ENCODE results near the gene EBF3.

The EBF3 gene

GRCh38 chr10:129850790-129851189 is 113.3 kb downstream of the EBF3 start:
- DNase-seq (ENCODE audit: low read depth) = no peak

- DNase-seq (ENCODE audit: low read depth) = no peak
These were observed 113.8 kb downstream of the EBF3 start for GRCh38 chr10:129850316-129850715.

- DNase-seq (ENCODE audit: low read depth) = no peak
These were observed 114.2 kb downstream of the EBF3 start for GRCh38 chr10:129849853-129850252.

DNA sequence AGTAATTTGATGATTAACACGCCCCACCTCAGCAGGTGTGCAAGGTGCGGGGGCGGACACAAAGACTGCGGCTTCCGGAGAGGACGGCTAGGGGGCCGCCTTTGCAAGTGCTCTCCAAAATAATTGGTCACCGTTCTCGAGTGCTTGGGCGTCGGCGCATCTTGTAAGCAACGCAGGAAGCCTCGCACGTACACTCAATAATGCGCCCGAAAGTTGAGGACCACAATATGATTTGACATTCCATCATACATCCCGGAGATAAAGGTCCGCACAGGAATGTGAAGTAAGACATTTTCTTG is 114.7 kb downstream of the EBF3 start:
- no peak for DNase-seq (ENCODE audit: low read depth)

DNA sequence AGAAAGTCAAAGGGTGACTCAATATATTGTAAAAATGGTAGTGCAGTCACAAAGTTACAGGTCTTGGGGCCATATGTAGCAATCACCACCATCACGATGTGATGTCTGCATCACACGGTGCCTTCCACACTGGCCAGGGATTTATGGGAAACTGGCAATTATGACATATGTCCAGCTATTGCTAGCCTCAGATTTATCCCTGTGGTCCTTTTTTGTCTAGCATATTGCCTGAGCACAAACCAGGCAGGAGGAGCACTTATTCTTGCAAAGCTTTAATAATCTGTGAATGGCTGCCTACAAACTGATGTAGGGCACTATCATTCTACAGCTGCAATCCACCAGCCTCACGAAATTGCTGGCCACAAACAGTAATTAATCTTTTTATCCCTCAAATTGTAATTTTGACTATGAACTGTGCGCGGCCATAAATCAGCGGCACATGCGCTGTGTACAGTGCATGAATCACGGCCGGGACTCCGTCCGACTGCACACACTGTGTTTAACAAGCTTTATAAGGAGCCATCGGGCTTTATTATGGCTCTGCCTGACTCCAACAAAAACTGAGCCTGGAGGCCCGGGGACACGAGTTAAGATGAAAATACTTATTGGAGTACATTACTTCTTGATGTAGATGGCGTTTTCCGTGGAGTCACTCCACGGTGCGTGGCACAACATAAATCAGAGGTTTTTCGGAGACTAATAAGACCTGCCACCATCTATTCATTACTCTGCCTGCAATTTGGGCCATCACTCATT is 115.2 kb downstream of the EBF3 start:
- DNase-seq (ENCODE audit: low read depth) = no peak

DNA sequence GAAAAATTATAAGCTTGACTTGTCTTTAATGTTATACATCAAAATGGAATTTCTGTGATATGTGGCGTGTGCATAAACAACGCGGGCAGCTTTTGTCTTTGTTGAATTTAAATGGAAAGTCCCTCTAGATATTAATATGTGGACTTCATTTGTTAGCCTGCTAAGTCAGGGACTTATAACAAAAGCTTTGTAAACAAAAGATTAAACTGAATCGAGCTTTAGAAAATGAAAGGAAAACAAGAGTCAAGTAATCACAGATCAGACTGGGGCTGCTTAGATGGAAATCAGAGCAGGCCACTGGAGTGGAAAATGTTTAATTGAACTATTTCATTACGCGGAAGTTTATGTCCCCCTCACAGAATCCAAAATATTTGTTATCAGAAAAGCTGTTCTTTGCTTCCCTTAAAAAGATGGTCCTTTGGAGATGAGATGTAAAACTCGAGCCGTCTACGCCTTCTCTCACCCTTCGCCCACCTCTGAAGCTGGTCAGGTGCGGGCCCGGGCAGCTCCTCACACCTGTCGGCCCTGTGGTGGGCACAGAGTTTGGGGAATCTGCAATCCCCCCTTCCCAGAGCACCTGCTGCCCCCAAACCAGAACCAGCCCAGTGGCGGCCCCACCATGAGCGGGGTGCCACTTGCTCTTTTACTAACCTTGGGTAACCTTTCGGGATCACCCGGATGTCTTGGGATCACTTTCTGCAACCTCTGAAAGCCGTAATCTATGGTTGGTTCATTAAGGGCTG is 116.2 kb downstream of the EBF3 start:
- no peak for DNase-seq (ENCODE audit: low read depth)

DNA sequence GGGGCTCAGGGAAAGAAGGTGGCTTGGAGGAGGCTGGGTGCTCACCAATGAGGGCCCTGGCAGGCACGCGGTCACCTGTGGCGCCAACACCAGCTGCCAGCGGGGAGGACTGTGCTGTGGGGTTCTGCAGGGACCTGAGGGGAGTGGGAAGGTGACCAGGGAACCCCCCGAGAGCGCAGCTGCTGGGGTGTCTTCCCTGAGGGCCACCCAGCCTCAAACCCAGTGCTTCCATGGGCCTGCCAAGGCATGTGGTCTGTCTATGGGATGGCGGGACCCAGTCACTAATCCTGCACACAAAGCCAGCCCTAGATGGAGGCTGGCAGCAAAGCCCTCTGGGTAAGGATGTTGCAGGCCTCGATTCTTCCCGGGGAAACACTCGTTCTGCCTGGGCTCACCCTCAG is 117.1 kb downstream of the EBF3 start:
- DNase-seq (ENCODE audit: low read depth) = no peak

GRCh38 chr10:129845111-129845753 is 118.8 kb downstream of the EBF3 start:
- DNase-seq (ENCODE audit: low read depth) = no peak

- no peak for DNase-seq (ENCODE audit: low read depth)
These were observed 119.8 kb downstream of the EBF3 start for GRCh38 chr10:129844216-129844766.

GRCh38 chr10:129843702-129844101 is 120.4 kb downstream of the EBF3 start:
- DNase-seq (ENCODE audit: low read depth) = no peak

GRCh38 chr10:129843131-129843541 is 120.9 kb downstream of the EBF3 start:
- DNase-seq (ENCODE audit: low read depth) = no peak

DNA sequence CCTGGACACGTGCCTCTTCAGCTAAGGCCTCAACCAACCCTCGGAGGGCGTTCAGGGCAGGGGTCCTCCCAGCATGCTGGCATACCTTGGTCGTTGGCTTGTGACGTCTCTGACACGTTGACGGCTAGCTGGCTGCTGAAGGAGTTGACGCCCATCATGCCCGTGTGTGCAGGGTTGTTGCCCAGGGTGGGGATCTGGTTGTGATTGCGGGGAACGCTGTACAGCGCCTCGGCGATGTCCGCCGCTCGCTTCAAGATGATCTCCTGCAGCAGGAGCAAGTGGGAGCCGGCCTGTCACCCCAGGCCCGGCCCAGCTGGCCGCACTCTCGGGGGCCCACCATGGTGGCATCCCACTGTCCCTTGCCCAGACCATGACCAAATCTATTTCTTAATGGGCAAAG is 122.0 kb downstream of the EBF3 start:
- DNase-seq (ENCODE audit: low read depth) = no peak

DNA sequence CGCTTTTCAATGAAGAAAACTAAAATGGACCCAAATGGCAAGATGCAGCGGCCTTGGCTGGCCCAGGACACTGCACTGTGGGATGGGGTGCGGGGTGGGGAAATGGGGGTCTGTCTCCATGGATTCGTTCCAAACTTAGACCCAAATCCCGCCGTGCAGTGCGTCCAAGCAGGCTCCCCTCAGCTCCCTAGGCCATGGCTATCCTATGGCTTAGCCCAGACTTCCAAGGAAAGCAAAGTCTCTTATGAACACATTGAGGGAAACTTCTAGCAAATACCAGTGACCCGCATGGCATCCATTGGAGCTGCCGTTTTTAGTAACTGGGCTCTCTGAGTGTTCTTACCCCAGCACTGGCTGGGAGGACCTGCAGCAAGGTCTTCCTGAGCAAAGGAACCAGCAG is 122.5 kb downstream of the EBF3 start:
- no peak for DNase-seq (ENCODE audit: low read depth)

DNA sequence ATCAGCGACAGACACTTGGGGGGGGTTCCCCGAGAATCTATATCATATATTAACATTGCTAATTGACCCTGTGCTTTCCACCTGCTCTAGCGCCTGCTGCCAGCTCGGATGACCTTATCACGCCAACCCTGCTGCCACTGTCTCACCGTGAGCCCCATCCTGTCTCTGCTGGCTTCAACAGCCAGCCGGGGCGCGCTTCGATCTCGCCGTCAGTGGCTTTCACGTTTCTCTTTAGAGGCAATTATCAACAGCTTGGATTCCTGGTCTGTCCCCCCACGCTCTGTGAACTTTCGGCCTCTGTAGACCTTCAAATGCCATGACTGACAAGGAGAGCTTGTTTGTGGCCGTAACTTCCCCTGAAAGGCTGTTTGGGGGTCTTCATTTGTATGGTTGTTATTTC is 123.0 kb downstream of the EBF3 start:
- DNase-seq (ENCODE audit: low read depth) = no peak

DNA sequence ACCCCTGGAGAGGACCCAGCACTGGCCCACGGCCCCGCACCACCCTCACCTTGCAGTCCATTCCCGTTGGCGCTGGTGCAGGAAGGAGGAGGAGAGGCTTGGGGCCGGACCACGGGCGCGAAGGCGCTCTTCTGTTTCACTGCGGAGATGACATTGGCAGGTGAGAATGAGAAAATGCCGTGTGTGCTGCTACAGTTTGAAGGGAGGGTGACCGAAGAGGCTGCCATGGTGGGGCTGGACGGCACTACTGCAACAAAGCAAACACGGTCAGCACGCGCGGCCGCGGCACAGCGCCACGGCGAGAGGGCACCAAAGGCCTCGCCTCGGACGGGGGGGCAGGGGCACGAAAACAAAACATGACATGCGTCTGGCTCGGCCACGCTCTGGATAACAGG is 123.9 kb downstream of the EBF3 start:
- DNase-seq (ENCODE audit: low read depth) = no peak

DNA sequence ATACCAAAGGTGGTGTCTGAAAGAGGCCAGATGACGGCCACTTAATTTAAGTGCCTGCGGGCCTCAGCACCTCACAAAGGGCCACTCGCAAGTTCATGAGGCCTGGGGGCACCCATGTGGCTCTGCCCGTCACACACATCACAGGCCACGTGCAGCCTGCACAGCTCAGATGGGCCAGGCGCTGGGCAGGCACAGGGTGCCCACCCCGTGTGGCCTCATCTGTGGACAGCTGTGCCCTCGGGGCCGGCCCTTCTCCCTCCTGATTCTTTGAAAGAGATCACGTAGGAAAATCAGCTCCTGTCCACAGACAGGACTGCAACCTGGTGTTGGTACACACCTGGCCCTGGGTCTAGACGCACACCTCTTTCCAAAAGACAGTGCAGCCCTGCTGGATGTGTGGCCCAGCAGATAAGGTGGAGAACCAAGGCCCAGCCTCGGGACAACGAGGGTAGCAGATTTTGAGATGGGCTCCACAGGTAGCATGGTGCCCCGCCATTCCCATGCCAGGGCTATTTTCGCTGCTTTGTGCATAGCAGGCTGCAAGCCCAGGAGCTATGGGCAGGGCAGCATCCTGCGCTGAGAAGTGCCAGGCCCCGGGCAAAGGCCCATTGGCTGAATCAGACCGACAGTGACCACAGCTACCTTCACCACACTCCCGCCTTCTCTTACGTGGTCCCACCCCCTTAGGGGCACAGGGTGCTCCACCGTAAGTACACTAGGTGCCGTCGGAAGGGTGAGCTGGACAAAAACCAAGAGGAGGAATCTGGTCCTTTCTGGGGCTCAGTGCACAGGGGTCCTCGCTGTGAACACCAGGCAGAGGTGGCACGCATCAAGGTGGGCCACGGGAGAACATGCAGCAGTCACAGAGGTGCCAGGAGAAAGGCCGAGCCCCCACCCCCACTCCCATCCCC is 124.5 kb downstream of the EBF3 start:
- no peak for DNase-seq (ENCODE audit: low read depth)

- no peak for DNase-seq (ENCODE audit: low read depth)
These were observed 125.3 kb downstream of the EBF3 start for GRCh38 chr10:129838794-129839193.

DNA sequence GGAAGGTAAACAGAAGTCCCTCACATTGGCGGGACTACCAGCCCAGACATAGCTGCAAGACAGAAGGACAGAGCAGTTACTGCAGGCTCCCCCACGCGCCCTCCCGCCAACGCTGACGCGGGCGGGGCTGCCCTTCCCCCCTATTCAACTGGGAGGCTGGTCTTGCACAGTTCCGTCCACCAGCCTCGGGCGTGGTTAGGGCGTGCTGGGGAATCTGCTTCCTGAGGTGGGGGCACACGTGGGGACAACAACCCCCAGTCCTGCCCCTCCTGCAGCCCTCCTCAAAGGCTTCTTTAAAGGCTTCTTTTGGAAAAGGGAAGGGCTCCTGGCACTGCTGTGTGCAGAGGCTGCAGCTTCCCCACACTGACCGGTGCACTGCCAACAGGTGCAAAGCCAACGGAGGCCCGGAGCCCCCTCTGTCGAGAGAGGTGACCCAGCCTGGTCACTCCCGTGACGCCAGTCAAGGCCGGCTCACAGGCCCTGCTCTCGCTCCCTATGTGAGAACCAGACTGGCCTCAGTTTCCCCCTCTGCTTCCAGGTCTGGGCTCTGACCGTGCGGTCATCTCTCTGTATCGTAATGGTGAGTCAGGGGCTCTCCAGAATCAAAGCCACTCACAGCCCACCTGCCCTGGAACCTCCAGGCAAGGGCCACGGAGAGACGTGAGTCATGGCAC is 126.0 kb downstream of the EBF3 start:
- no peak for DNase-seq (ENCODE audit: low read depth)

DNA sequence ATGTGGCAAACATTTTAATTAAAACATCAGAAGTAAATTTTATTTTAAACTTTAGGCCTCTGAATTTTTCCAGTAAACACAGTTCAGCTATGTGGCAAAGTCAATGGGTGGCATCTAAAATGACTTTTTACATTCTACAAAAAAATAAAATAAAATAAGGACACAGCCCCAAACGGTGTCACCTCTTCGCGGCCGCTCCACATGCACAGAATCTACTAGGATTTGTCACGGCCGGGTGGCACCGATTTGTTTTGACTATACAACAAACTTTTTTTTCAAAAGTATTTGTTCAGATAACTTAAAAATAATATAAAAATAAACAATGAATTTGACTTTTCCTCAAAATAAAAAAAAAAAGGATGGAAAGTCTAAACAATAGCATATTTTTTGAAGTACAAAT is 127.8 kb downstream of the EBF3 start:
- DNase-seq (ENCODE audit: low read depth) = no peak

DNA sequence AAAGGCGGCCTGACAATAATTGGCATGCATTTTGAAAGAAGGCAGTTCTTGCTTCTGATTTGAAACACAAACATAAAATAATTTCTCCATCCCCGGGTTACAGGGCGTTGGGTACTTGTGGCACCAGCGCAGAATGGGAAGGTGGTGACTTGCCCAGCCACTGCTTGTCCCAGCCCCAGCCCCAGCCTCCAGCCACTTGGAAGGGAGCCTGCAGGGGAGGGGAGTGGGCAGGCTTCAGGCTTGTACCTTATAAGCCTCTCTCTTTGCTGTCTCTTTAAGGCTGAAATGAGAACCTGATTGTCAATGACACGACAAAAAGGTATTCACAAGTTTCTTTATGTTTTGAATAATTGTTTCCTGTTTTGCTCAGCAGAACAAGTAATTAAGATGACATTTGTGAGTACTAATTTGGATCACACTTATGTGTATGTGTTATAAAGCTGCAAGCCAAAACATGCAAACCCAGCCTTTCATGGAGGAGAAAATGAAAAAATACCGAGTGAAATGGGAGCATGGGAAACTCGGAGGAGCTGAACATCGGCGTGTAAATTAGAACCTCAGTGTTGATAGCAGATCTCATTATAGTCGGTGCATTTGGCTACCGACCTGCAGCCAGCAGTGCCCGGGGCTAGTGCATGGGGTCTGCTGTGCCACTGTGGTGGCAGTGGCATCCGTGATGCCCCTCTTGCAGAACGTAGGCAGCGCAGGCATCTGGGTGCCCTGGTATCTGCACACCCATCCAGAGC is 129.9 kb downstream of the EBF3 start:
- no peak for DNase-seq (ENCODE audit: low read depth)

DNA sequence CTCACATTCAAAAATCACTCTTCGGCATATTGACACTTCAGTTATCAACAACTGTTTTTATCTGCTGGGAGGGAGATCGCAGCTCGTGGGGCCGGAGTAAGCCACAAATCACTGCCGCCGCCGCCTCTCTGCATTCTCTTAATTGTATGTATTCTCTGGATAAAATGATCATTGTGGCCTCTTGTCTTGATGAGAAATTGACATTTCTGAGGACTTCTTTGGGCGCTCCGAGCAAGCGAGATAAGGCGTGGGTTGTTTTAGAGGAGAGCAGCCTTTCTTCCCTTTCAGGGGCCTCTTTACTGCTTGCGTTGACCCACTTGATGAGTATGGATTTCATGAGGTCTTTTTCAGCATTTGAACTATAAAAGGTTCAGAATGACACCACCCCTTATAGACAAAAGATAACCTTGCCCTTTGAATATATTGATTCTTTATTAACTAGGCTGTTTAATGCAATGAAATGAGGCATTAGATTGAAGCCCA is 130.6 kb downstream of the EBF3 start:
- no peak for DNase-seq (ENCODE audit: low read depth)

Measured in HS-27A (cell line).